ENCODE results near the gene CLDN10. TPM values are rescaled to one million over a fixed set of nuclear protein-coding genes. Genes with fewer than 3 reads are reported as not detected.

Gene CLDN10
- total and polyA plus RNA-seq, 2 donors (not counting 3 experiments of a cell fraction or from before 2014, with no cell fraction given), result 0.49 to 0.69 TPM

GRCh38 chr13:95596701-95597100, 44.2 kb downstream of the CLDN10 start:
- no TSS peak for BruUV-seq (replicated peaks)
- DNase-seq (ENCODE audit: low read depth, low spot score), result no peak
- intact Hi-C loops (cut with micrococcal nuclease), result no loop called here
- H3K4me1 ChIP-seq (ENCODE audit: control insufficient read depth, extremely low read depth, insufficient read depth, low read length), result peaks cover 8% of the 10 kb centered on the region
- no peak overlapping the region for H2AFZ ChIP-seq (ENCODE audit: low read depth, low read length)
- ChIA-PET CTCF (interaction anchor here (1.6 kb wide), 1 partner anchor 64 kb away, joined by 4 read pairs; no protein-coding TSS in a partner anchor), POLR2A (no interaction called here)
- FAIRE-seq, result no peak
- no peak overlapping the region for H3K4me3 ChIP-seq (replicated peaks in 1 of 3; ENCODE audit: insufficient read depth in 1 of 3, low read depth in 1 of 3, low read length in 3 of 3)
- dilution Hi-C loops (cut with MboI; ENCODE audit: extremely low pct_ligation_motif_present, low sequenced_read_pairs), result no loop called here
- H3K9me1 ChIP-seq (replicated peaks; ENCODE audit: control insufficient read depth, extremely low read depth, insufficient read depth, low read length), result no peaks in the 10 kb centered on the region
- H3K79me2 ChIP-seq (ENCODE audit: control insufficient read depth, insufficient read depth, low read length), result no peaks in the 10 kb centered on the region
- H3K9me3 ChIP-seq (replicated peaks; ENCODE audit: control insufficient read depth, insufficient read depth, low read length), result no peaks in the 10 kb centered on the region
- H3K4me2 ChIP-seq (ENCODE audit: insufficient read depth, low read length), result no peak overlapping the region
- no peaks in the 10 kb centered on the region for H3K27me3 ChIP-seq (ENCODE audit: control insufficient read depth in 2 of 2, insufficient read depth in 2 of 2, low read length in 2 of 2)
- no peaks in the 10 kb centered on the region for H4K20me1 ChIP-seq (replicated peaks; ENCODE audit: control insufficient read depth, extremely low read depth, insufficient read depth, low read length)
- peaks cover 0 to 6% of the 10 kb centered on the region in 2 experiments for H3K36me3 ChIP-seq (ENCODE audit: control insufficient read depth in 2 of 2, extremely low read depth in 1 of 2, insufficient read depth in 2 of 2, low read length in 2 of 2)
- TF ChIP-seq, protein P1, sequence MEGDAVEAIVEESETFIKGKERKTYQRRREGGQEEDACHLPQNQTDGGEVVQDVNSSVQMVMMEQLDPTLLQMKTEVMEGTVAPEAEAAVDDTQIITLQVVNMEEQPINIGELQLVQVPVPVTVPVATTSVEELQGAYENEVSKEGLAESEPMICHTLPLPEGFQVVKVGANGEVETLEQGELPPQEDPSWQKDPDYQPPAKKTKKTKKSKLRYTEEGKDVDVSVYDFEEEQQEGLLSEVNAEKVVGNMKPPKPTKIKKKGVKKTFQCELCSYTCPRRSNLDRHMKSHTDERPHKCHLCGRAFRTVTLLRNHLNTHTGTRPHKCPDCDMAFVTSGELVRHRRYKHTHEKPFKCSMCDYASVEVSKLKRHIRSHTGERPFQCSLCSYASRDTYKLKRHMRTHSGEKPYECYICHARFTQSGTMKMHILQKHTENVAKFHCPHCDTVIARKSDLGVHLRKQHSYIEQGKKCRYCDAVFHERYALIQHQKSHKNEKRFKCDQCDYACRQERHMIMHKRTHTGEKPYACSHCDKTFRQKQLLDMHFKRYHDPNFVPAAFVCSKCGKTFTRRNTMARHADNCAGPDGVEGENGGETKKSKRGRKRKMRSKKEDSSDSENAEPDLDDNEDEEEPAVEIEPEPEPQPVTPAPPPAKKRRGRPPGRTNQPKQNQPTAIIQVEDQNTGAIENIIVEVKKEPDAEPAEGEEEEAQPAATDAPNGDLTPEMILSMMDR (IDR thresholded peaks at IDR 0.05; ENCODE audit: extremely low read depth in 1 of 2, insufficient read depth in 1 of 2, low read depth in 1 of 2, low read length in 2 of 2), result no peak
- TF ChIP-seq FOS (IDR thresholded peaks at IDR 0.05; ENCODE audit: borderline replicate concordance, insufficient read depth, low read length) (no peak), JUN (IDR thresholded peaks at IDR 0.05; ENCODE audit: borderline replicate concordance, insufficient read depth, insufficient read length, low read depth) (no peak), GATA2 (IDR thresholded peaks at IDR 0.05; ENCODE audit: insufficient read depth, insufficient read length, low read depth, low read length) (no peak), MYC (IDR thresholded peaks at IDR 0.05; ENCODE audit: low read depth, low read length) (no peak), POLR2A (IDR thresholded peaks at IDR 0.05; ENCODE audit: low read depth, low read length) (no peak), POLR2AphosphoS5 (IDR thresholded peaks at IDR 0.05; ENCODE audit: insufficient read depth, low read depth, low read length) (no peak), EZH2 (IDR thresholded peaks at IDR 0.05; ENCODE audit: borderline replicate concordance, low read depth, low read length, severe bottlenecking) (no peak)
- TF ChIP-seq, protein P2, sequence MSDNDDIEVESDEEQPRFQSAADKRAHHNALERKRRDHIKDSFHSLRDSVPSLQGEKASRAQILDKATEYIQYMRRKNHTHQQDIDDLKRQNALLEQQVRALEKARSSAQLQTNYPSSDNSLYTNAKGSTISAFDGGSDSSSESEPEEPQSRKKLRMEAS (IDR thresholded peaks at IDR 0.05; ENCODE audit: insufficient read depth, insufficient read length), result no peak
- no peak overlapping the region for H3K27ac ChIP-seq (ENCODE audit: insufficient read depth, low read depth, low read length)
- no peak overlapping the region for H3K9ac ChIP-seq (replicated peaks; ENCODE audit: extremely low read depth, insufficient read depth, low read length)

All from endothelial cell of umbilical vein (primary cell).